Activated T-cell treated with anti-CD3 and anti-CD28 coated beads for 1 hour (primary cell): ENCODE measurements around the gene MIEF1.

Experiments used
- DNase-seq: peaks from one replicate; pipeline ENCODE4 v3.0.0-alpha.2; 2020; ENCODE audit warnings: low read depth

The MIEF1 gene

DNA sequence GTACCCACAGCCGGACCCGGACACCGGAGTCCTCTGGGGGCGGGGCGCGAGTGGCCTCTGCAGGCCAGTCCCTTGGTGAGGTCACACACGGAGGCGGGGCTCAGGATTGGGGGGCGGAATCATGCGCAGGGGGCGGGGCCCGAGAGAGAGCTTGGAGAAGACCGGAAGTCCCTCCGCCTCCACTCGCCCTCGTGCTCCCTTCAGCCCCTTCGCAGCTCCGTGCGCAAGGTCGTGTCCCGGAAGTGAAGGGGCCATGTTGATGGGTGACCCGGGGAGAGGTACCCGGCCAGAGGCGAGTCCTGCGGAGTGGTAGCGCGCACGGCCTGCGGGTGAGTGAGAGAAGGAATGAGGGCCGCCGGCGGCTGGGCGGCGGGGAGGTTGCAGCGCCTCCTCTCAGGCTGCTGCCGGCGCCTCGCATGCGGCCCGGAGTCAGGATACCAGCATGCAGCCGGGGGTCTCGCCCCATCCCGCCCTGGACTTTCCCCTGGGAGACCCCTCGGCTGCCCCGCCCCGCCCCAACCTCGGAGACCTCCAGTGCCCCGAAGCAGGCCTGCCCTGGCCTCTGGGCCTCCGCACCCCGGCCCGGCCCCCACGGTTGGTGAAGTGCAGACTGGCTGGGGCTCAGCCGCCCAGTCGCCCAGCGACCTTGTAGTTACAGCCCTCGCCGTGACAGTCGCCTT lies at the start of gene MIEF1:
MIEF1 (plus strand) TSS at position 182 of the 680 bp plus-strand sequence. CDS start 9,005 bp downstream, outside the sequence.
- peak; percentile 85 for DNase-seq

DNA sequence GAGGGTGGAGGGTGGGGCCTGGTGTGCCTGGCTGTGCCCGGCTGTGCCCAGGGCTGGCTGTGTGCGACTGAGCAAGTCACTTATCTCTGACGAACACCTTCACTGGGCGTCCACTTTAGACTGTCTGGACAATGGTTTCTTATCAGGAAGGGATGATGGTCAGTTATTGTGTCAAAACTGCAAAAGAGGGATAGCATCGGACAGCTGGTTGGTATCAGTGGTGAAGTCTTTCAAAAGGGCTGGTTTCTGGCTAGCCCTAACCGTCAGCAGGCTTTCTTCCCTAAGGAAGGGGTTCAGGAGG lies 49.4 kb upstream of the MIEF1 start:
- no peak for DNase-seq

DNA sequence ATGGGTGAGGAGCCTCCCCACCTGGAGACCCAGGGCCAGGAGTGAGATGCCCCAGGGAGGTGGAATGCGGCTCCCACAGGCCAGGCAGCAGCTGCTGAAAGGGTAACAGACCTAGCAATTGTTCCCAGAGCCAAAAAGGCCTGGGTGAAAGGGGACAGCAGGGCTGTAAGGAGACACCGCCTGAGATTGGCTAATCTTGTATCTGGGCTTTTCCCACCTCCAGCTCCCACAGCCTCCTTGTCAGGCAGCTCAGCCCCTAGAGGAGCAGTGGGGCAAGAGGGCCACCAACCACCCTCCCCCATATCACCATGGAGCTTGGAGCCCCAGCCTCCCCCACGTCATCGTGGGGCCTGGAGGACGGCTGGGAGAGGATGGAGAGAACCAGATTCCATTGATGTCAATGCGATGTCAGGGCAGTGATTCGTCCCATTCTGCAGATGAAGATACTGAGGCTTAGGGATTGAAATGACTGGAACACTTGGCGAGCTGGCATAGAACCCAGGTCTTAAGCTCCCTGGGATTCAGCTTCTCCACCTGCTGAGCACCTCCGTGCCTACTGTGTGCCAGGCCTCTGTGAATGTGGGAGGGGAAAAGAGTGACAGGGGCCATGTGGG lies 48.2 kb upstream of the MIEF1 start:
- DNase-seq: no peak

DNA sequence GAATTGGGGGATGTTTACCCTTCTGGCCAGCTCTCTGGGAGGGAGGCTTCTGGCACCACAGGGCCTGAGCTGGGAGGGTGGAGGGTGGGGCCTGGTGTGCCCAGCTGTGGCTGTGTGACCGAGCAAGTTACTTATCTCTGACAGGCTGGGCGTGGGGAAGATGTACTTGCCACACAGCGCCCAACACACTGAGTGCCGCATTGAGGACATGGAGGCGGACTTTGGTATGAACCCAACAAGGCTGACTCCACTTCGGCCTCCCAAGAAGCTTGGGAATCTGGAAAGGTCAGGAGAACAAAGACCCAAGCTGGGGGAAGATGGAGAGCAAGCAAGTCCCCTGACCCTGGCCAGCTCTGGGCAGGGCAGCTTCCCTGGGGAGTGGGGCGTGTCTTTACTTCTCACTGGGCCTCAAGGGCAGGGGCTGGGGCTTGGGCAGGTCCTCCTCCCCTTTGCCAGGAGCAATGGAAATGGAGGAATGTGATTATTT lies 47.7 kb upstream of the MIEF1 start:
- DNase-seq: no peak

DNA sequence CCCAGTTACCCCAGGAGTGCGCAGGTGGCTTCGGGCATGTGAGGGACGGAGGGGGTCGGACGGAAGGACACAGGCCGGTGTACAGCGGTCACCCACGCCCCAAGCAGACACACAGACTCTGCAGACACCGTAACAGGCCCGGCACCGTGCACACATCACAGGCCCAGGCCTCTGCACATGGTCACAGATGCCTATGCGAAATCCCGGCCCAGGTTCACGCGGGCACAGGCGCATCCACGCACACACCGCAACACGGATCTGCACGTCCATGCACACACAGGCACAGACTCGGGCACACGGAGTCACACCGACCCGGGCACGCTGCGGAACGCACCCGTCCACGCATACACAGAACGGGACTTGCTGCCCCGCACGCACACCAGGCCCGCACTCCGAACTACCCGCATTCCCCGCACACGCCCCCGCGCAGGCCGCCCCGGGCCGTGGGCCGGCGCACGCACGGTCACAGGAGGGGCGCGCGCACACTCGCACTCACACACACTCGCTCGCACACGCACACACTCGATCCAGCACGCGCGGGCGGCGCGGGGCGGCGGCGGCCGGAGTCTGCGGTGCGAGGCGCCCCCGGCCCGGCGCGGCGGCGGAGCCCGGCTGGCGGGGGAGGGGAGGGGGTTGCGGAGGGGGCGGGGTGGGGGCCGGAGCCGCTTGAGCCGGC lies 45.4 kb upstream of the MIEF1 start, which contains the start of gene MGAT3:
MGAT3 (plus strand) TSS at position 491 of the 676 bp plus-strand sequence. CDS start 30,336 bp downstream, outside the sequence.
- no peak for DNase-seq

DNA sequence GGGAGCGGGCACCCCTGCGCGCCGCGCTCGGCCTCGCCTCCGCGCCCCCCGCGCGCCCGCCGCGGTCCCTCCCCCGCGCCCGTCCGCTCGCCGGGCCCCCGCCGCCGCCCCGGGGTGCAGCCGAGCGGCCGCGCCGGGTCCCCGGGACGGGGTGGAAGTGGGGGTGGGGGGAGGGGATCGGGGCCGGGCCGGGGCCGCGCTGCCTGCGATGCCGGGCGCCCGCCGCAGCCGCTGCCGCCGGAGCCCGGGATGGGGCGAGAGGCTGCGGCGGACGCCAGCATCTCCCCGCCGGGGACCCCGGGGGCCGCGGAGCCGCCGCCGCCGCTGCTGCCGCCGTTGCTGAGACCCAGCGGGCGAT lies 44.9 kb upstream of the MIEF1 start:
- DNase-seq: no peak

DNA sequence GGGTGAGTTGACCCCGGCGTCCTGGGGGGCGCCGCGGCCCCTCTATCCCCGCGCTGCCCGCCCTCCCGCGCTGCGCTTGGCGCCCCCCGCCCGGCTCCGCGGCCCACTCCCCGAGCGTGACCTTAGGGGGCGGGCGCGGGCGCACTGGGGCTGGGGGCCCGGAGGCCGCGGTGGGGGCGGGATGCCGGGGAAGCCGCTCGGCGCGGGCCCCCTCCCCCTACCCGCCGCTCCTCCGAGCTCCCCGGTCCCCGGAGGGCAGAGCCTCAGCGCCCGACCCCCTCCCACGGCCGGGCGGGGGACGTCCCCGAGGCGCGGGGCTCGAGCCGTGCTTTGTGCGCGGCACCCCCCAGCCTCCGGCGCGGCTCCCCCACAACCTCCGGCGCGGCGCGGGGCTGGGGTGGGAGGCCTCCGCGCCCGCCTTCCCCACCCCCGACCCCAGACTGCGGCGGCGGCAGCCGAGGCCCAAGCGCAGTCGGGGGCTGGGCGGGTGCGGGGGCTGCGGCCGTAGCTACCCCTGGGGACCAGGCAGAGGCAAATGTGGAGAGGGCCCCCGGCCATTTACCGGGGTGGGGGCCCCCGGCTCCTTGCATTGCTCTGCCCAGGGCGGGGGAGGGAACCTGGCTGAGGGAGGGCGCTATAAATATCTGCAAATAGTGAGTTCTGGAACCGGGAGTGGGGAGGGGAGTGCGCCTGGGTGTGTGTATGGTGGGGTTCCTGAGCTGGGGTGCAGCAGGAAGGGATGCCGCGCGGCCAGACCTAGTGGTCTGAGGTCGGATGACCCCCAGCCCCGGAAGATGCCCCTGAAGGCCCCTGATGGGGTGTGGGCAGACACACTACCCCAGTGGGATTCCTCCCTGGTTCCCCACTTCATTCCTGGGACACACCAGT lies 44.3 kb upstream of the MIEF1 start:
- no peak for DNase-seq

DNA sequence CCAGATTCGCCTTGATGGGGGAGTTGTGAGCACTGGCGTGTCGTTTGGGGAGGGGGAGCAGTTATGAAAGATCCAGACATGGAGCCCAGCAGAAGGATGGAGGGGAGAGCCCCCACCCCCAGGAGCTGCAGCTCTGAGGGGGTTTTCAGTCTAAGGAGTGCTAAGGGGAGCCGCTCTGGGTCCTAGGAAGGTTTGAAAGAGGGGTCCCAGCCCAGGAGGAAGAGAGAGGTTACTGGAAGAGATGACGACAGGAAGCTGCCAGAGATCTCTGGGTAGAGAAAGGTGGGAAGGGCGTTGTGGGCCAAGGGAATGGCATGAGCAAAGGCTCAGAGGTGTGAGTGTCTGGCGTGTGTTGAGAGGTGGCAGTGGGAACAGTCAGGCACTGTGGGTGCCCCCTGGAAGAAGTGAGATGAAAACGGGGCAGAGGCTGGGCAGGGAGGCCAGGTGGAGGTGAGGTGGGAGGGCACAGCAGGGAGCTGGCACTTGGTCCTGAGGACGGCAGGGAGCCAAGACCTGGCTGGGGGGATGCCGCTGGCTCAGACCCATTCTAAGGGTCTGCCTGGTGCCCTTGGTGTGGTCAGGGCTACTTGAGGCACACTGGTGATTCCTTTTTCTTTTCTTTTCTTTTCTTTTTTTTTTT lies 43.5 kb upstream of the MIEF1 start:
- no peak for DNase-seq

DNA sequence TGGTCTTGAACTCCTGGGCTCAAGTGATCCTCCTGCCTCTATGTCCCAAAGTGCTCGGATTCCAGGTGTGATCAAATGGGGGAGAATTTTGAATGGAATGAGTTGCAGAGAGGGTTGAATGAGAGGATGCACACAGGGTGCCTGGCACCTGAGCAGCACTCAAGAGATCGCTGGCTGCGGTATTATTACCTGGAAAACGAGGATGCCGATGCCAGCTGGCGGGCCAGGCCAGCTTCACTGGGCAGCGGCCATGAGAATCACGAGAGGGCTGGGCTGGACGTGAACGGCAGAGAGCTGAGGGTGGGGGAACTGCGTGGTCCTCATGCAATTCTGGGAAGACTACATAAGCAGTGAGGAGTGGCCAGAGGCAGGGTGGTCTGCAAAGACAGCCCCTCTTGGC lies 42.4 kb upstream of the MIEF1 start:
- DNase-seq: no peak

DNA sequence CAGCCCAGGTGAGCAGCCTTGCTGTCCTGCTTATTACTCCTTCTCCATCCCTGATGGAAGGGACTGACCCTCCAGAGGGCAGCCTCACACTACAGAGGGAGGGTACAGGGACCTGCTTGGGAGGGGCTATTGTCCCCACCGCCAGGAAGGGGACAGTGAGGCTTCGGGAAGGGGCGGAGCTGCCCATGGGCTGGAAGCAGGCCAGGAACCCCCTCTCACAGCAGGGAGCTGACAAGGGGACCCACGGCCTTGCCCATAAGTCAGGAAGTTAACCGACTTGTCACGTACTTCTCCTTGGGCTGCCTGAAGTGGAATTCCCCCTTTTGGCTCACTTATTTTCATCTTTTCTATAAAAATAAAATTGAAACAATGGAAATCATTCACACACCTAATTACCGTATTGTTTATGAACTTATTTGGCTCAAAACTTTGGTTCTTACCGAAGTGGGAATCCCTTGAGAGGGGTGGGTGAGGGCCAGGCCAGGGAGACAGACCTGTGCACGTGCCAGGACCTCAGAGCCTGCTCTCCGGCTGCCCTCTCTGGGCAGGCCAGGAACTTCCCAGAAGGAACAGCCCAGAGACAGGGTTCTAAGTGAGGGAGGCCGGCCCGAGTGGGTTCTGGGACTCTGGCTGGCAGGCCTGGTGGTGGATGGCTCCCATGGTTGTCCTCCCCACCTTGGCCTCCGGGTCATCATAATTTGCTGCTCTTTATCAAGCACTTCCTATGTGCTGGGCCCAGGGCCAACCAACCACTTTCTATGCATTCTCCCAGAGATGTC lies 39.5 kb upstream of the MIEF1 start:
- DNase-seq: no peak

DNA sequence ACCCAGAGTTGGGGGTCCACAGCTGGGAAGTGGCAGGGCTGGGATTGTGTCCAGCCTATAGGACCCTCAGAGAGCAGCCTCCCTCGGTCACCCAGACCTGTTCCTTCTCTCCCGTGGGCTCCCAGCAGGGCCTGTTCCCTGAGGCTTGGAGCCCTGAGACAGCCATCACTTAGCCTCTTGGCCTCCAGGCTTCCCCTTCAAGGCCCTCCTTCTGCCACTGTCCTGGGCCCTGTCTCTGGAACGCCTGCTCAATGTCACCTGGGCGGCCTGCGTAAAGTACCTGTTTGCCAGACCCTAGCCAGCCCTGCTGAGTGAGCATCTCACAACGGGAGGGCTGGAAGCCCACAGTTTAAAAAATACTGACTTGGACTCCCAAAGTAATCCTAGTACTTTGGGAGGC lies 38.8 kb upstream of the MIEF1 start:
- DNase-seq: no peak

DNA sequence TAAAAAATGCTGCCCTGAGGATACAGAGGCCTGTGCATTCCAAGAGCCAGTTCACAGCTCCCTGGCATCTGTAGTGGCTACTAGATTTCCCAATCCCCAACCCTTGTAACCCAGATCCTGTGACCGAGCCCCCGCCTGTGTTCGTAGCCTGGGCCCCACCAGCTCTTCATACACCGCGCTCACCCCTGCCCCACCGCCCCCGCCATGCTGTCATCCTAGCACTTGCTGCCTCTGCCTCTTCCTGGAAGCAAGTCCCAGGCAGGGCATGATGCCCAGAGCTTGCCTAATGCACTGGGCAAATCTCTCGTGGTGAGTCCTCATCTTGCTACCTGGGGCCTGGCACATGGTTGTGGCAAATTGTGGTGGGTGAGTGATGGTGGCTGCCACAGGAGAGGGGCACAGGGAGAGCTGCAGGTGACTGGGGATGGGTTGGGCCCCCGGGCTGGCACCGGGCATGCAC lies 38.1 kb upstream of the MIEF1 start:
- DNase-seq: no peak

DNA sequence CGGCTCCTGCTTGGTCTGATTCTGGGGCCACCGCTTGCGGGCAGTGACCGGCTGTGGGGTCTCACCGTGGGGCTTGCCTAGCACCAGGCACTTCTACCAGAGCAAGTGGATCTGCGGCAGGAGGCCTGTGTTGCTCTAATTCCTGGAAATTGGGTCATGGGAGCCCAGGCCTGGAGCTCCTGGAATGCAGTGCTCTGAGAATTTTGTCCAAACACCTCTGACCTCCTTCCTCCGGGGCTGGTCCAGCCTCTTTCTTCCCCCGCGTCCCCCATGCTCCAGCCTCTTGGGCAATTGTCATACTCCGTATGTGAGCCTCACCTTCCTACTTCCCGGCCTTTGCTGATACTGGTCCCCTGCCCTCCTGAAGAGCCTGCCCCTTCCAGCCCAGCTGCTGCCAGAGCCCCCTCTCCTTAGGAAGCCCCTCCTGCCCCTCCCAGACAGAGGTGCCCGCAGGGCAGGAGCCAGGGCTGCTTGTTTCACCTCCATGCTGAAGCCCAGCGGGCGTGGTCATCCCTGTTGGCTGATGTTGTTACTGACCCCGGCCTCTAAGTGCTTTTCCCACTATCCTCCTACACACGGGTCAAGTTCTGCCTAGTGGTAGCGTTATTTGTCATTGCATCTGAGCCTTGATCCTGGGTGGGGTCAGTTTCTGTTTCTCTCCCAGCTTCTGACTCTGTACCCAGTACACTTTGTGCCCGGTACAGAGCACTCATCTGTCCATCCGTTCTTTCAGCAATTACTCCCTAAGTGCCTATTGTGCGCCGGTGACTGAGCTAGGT lies 35.7 kb upstream of the MIEF1 start:
- DNase-seq: no peak

DNA sequence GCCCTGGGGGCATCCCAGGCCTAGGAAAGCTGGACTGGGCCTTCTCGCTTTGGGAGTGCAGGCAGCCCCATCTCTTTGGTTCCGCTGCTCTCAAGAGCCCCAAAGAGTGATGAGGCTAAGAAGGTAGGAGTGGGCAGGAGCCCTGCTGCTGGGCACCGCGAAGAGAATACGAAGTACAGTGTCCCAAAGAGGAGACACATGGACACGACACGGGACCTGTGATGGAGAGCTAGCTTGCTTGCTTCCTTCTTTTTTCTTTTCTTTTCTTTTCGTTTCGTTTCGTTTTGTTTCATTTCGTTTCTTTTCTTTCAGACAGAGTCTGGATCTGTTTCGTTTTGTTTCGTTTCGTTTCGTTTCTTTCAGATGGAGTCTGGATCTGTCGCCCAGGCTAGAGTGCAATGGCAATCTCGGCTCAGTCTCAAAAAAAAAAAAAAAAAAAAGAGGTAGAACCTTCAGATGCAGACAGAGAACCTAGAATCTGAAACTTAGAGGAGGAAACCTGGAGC lies 34.6 kb upstream of the MIEF1 start:
- DNase-seq: no peak

DNA sequence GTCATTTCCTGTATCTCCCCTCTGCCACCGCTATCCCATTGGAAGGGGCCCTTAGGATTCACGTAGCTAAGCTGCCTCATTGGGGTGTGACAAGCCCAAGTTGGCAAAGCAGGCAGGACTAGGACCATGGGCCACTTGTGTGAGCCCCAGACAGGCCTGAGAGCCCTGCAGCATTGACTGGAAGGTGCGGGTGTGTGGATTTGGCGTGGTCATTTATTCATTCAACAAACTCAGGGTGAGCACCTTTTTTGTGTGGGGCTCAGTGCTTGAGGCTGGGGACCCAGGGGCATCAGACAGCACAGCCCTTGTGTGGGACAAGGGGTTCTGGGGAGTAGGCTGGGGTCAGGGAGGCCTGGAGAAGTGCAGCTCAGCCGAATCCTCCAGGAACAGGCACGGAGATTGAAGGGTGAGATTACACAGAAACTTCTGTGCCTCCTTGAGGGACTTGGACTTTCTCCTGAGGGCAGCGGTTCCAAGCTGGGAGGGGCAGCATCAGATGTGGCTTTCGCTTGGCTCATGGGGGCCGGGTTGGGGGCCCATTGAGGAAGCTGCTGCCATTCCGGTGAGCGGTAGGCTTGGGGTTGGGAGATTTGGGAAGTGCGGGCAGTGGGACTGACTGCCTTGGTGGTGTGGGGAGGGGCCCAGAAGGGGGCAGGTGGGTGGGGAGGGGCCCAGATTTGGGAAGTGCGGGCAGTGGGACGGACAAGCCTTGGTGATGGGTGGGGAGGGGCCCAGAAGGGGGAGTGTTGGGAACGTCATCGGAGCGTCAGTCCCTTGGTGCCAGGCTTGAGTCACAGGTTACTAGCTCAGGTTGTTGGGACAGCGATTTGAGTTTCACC lies 33.4 kb upstream of the MIEF1 start:
- DNase-seq: no peak

DNA sequence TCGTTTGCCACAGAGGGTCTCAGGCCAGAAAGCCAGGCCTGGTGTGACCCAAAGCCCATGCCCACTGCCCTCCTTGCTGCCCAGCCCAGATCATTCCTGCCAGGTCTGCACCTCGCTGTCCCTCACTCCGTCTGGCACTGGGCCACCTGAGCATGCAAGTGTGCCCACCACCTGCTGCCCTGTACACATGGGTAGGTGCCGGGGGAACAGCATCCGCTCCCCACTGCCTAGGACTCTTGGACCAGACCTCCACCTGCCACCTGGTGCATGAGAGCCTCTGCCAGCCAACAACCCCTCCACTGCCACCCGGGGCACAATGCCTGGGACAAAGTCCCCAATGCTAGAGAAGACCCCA lies 32.8 kb upstream of the MIEF1 start:
- DNase-seq: no peak

DNA sequence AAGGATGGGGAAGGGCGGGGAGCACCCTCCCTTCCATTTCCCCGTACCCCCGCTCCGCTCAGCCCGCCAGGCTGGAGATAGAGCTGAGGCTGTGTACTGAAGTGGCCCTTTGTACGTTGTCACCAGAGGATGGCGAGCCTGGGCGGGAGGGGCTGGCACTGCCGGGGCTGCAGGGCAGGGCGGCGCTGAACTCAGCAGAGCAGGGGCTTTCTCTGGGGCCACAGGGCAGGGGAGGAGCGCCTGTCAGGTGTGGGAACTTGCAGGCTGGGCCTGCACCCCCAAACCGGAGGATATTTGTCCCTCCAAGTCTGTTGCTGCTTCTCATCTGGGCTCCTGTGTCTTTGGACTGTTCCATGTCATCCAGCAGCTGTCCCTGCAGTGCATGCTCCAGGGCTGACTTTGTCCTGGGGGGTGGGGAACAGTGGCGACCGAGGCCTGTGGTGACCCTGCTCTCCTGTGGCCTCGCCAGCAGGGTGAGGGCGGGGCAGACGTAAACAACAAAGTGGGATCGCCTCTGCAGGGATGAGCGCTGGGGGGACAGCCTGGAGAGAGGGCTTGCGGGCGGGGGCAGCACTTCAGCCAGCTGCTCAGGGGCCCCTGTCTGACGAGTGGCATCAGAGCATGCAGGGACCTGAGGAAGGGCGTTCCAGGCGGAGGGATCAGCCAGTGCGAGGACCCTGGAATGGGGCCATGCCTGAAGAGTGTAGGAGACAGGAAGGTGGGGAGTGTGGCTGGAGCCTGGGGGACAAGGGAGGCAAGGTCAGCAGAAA lies 32.2 kb upstream of the MIEF1 start:
- DNase-seq: no peak
